ENCODE measurements around the gene CAP2. TPM values are rescaled to one million over a fixed set of nuclear protein-coding genes. Genes with fewer than 3 reads are reported as not detected.

The CAP2 gene

Small RNAs within 50 kb of the gene (small RNA-seq; reads per million reads assigned to genes)
- gene SUMO2P13 (ENCODE audit: low read depth): not detected
